ENCODE results near the gene NECAB3. TPM values are rescaled to one million over a fixed set of nuclear protein-coding genes. Genes with fewer than 3 reads are reported as not detected.

Gene NECAB3
- polyA plus RNA-seq, 5 donors: 19.3 to 39.3 (median 29.5) TPM

DNA sequence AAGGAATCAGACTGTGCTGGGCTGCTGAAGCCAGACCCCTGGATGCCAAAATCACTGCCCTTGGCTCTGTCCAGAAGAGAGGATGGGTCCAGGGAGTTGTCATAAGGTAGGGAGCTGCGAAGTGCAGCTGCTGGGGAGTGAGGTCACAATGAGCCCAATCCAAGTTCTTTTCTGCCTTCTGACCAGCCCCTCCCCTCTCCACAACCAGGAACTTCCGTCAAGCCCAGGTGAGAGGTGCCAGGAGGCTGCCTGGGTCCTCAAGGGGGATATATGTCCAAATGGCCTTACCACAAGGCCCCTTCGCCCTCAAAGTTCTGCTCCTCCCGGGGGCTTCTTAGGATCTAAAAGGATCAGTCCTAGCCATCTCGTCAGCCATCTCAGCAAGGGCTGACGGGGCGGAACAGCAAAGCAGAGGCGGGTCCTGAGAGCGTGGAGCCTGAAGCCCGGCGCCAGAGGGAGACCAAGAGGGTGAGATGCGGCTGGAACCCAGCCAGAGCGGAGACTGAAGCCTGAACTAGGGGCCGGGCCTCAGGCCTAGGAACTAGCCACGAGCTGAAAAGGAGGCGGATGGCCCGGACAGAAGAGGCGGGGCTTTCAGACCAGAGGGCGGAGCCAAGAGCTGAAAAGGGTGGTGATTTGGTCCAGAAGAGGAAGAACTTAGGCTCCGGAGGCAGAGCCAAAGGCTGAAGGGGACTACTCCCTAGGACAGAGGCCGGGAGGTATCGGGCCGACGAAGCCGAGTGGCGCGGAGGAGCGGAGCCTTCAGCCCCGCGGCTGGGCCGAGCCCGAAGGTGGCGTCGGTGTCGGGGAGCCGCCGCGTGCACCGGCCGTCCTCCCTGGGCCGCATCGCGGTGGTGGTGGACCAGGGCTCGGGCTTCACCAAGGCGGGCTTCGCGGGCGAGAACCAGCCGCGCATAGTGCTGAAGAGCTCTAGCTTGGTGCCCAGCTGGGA is 7.7 kb downstream of the NECAB3 start, which contains the start of gene ACTL10:
Gene ACTL10 (plus strand): TSS at position 651 of the 952 bp plus-strand sequence. CDS start 555 bp downstream, outside the sequence.
- DNase-seq: peak; percentile 92 to 96

DNA sequence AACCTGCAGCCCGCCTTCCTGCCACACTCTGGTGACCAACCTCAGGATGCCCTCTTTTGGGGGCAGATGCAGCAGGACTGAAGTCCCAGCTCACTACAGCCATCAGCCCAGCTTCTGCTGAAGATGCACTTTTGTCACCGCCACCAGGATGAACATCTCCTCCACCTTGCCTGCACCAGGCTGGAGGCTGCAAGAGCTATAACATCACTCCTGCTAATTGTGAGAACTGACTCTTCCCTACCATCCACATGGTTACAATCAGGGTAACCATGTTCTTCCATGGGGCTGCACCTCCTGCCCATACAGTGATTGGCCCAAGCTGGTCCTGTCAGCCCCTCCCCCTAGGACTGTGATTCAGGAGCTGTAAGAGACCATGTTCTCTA is 9.5 kb downstream of the NECAB3 start:
- no peak for DNase-seq

DNA sequence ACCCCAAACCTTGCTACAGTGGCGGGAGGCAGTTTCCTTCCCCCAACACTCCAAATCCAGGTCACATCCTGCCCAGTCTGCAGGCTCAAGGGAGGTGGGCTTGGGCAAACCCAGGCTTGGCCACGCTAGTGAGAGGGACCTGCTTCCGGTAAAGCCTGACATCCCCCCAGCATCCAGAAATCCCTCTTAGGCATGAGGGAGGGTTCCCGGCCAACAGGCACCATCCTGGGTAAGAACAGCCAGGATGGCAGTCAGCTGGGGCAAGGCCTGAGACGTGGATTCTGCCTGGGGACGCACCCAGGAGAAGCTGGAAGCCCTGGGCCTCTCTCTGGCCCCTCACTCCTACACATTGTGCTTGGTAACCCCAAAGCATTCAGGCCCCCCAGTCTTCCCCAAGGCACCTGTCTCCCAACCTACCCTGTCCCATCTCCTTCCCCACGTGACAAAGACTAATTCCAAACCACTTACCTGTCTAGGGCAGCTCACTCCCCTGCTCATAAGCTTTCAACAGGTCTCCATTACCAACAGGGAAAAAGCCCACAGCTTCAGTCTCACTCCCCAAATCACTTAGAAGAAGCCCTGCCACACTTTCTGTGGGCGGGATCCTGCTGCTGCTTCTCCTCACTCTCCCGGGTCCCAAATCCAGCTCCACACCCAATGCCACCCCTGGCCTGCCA is 10.0 kb downstream of the NECAB3 start:
- DNase-seq: no peak

DNA sequence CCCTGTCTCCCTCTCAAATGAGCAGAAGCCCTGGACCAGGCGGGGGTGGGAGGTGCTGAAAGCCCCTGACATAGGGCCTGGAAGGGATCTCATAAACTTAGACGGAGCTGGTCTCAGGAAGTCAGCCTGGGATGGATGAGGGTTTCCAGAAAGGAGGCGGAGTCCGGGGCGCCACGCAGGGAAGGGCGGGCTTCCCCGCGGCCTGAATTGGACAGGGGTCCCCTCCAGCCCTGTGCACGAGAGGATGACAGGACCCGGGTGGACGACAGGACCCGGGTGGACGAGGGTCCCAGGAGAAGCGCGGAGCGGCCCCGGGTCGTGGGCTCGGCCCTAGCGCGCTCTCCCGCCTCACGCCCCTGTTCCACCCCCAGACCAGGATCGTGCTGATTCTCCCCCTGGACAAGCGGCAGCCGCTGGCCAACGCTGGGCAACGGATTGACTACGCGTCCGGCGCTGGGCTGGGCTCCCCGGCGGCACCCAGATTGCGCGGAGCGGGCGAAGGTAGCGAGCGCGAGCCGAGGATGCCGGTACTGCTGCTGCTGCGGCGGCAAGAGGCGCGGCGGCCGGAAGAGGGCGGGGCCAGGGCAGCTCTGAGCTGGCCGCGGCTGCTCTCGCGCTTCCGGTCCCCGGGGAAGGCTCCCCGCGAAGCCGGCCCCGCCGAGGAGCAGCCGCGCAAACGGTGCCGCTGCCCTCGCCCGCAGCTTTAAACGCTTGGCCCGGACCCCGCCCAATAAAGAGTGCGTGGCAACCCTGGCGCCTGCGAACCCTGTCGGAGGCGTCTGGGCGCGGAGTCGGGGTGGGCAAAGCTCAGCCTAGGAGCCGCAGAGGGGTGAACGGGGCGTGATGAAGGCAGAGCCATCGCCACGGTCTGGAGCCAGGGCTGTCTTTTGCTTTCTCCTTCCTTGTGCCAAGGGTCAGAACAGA is 10.8 kb downstream of the NECAB3 start:
- DNase-seq: peak; percentile 72 to 74

DNA sequence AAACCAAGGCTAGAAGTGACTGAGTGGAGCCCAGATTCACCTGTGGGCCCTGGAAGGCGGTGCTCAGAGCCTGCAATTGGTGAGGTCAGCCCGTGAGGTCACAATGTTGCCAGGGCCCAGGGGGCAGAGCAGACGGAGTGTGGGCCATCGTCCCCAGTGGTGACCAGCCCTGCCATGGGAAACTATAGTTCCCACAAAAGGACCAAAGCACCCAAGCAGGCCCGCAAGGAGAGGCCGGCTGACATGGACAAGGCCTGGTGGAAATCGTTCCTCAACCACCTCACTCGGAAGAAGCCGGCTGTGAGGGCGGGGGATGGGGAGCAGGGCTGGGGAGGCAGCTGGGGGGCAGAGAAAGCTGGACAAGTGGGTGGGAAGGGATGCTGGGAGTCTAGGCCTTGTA is 12.1 kb downstream of the NECAB3 start, which contains the start of gene C20orf144:
Gene C20orf144 (plus strand): TSS at position 156 of the 400 bp plus-strand sequence. CDS start 19 bp downstream, at position 175.
- no peak for DNase-seq

DNA sequence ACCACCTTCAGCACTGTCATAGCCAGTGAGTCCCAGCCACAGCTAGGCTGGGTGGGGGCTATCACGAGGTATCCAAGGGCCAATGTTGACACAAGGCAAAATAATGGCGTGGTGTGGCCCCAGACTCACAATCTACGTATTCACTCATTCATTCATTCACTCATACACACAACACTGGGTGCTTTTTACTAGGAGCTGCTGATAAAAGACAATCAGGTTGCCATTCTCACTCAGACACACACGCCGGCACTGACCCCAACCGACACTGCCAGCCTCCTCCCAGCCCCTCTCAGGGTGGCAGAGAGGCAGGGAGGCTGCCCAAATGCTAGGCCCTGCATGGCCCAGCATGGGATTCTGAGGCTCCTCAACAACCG is 13.6 kb downstream of the NECAB3 start:
- no peak for DNase-seq

DNA sequence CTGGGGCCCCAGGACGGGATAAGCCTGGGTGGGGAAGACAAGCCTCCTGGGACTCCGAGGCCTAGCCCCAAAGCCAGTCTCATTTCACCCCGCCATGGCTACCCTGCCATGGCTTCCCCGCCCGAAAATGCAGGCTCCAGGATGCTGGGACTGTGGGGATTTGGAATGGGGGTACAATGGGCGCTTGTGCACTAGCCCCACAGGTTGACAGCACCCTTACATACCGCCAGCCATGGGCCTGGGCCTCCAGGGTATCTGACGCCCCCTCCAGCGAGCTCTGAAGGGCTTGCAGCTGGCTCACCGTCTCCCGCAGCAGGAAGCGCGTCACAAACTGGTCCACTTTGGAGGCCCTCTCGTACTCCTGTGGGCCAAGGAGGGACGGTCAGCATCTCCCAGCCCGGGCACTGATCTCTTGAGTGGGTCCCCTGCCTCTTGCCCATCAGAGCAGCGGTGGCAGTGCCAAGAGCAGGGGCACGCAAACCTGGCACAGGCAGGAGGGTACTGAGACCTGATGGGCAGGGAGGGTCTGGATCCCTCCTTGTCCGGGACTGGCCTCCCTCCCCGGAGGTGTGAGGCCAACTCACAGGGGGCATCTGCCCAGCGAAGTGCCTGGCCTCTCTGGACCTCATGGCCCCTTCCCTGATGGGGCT is 14.1 kb downstream of the NECAB3 start:
- DNase-seq: no peak

DNA sequence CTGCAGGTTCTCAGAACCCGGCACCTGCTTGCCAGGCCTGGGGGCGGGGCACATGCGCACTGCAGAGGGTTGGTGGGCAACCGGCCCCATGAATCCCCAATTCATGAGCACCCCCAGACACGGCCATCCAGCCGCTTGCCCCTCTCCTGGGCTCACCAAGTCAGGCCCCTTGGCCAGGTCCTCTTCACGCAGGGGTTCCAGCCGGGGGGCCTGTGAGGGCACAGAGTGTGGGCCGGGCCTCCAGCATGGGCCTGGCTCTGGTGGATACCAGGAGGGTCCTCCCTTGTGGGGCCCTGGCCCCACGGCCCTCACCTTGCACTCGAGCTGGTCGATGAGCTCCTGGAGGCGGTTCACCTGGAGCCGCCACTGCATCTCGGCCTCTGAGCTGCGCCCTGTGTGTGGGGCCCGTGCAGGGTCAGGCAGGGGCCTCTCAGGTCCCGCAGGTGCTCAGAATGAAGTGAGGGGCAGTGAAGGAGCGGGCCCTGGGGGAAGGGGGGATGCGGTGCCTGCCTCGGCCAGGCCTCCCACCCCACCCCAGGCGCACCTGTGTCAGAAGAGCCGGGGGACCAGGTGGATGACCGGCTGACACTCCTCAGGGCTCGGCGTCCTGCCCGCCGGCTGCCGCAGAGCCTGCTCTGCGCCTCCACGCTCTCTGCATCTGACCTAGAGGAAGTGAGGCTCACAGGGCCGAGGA is 14.7 kb downstream of the NECAB3 start:
- DNase-seq: no peak

DNA sequence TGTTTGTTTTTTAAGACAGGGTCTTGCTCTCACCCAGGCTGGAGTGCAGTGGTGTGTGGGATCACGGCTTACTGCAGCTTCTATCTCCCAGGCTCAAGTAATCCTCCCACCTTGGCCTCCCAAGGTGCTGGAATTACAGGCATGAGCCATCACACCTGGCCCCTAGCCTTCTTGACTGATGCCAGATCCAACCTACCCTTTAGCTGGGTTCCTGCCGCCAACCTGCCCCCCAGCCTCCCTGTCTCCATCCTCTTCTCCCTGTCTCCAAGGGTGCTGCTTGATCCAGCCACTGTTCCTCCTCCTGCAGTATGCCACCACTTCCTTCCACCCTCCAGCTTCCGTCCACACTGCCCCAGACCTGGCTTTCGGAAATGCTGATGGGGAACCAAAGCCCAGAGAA is 15.3 kb downstream of the NECAB3 start:
- no peak for DNase-seq

DNA sequence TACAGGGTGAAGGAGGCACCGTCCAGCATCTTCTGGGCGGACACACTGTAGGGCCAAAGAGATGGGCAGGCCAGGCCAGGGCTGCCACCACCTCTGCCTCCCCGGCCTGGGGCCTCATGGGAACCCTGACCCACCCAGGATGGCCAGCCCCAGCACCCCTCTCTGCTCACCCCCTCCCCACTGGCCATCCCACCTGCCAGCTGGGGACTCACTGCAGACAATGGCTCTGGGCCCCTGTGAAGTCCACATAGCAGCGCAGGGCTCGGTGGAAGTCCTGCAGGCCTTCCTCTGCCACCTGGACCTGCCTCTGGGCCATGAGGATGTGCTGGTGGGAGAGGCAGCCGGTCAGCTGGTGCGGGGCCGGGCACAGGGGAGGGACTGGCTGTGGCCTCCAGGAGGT is 15.7 kb downstream of the NECAB3 start:
- no peak for DNase-seq

DNA sequence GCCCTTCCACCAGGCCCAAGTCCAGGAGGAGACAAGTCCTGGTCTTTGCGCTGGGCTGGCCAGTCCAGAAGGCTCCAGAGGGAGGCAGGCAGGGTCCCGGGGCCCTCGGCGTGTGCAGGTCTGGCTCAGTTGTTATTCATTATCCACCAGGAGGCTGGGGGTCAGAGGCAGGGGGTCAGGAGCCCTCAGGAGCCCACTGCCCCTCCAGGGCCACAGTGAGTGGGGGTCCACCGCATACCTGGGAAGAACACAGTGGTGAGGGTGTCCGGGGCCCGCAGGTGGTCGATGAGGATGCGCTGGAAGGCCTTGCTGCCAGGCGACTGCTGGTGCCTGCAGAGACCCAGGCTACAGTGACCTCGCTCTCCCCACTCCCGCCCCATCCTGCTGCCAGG is 16.5 kb downstream of the NECAB3 start:
- DNase-seq: no peak

DNA sequence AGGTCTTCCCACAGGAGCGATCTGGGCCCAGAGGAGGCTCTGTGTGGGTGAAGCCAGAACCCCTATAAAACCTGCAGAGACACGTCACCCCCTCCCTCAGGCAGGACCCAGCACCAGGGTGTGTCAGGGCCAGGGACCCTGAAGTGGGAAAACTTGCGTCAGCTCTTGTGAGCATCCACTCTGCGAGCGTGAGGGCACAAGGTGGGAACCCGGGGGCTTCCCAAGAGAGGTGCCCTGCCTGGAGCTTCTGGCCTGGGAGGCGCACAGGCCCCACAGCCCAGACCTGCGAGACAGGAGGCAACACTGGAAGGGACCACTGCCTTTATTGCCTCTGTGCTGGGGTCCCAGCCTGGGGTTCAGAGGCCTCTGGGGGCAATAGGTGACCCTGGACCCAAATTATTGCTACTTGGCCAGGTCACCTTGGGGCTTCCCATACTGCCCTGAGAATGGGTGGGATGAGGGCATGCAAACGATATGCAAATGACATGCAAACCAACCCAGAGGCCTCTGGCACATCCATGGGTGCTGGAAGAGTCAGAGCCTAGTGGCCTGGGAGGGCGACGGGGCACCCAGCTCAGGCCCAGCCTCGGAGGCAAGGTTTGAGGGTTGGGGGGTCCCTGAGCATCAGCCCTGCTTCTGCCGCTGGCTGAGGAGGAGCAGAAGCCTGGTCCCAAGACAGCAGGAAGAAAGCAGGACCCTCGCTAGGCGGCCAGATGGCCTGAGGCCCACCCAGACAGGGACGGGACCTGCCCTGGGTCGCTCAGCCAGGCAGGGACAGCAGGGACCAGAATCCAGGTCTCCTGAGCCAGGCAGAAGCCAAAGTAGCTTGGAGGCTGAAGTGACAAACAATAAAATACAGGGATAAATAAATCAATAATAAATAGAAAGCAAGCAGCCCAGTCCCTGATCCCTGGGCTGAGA is 17.2 kb downstream of the NECAB3 start:
- DNase-seq: no peak

DNA sequence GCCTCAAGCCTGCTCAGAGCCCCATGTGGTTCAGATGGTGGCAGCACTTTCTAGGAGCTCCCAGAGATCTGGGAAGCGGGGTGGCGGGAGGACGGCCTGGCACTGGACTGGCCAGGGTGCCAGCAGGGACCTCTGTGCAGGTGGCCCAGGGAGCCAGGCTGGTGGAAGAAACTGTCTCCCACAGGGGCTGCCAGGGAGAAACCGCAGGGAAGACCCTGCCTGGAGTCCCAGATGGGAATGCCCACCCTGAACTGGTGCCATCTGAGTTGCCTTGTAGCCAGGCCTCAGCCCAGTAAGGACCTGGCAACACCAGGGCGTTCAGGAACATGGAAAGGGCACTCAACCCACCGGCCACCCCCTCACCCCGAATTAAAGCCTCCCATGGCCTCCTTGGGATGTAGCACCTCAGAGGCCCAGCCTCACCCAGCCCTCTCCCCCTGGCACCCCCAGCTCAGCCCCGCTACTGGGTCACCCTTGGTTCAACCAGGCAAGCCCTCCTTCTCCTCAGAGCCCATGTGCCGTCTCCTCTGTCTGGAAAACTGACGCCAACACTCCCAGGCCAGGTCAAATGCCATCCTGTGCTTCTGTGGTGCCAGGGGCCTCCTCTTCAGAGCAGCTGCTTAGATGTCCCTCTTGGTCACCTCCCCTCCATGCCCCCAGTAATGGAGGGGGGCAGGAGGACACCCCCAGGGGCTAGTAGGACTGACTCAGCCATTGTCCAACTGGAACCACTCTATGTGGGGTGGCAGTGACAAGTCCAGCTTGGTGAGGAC is 18.0 kb downstream of the NECAB3 start:
- DNase-seq: no peak

DNA sequence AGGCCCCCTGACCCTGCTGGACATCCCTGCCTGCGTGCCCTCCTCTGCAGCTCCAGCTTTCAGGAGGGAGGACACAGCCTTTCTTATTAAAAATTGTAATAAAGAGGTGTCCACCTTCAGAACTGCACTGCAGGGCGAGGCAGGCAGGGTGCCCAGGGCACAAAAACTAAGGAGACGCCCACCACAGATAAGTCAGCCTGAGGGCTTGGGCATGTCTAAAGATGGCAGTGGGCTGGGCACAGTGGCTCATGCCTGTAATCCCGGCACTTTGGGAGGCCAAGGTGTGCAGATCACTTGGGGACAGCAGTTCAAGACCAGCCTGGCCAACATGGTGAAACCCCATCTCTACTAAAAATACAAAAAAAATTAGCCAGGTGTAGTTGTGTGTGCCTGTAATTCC is 19.1 kb downstream of the NECAB3 start:
- DNase-seq: no peak

DNA sequence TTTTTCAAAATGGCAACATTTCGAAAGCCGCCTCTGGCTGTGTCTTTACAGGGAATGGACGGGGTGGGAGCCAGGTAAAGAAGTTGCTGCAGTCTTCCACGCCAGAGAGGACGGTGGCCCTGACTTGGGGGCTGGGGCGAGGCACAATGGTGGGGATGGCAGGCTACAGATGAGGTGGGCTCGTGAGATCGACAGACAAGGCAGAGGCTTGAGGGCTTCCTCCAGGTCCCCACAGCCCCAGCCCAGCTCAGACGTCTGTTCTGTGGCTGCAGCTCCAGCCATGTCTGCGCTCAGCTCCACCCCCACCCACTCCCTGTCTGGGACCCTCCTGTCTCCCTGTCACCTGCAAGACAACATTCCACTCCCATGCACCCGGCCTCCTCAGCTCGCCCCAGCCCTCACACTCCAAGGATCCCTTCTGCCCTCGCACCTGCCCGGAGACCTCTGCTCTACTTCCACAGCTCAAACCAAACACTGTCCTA is 19.5 kb downstream of the NECAB3 start:
- no peak for DNase-seq

DNA sequence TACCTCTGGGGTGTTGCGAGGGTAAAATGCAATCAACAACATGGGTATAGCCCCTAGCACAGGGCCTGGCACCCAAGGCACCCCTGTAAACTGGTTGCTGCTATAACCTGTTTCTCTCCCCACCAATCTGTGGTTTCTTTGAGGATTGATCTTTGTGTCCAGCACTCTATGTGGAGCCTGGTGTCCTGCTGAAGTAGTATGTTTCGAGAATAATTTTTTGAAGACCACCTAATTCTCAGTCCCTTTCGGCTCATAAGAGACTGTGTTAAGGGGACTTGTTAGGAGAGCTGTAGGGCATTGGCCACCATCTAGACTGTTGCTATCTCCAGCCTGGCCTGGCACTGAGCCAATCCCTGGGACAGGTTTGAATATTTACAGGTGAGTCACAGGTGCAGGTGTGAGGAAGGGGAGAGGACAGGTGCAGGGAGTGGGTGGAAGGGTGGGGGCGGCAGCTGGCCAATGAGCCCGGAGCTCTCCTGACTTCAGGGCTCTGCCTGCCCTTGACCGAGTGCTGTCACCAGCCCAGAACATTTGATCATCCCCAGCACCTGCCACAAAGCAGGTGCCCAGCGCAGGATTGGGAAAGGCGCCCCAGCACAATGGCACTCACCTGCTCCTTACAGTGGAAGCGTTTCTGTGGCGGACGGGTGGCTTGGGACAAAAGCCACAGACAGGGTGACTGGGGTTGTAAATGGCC is 20.2 kb downstream of the NECAB3 start:
- DNase-seq: no peak

DNA sequence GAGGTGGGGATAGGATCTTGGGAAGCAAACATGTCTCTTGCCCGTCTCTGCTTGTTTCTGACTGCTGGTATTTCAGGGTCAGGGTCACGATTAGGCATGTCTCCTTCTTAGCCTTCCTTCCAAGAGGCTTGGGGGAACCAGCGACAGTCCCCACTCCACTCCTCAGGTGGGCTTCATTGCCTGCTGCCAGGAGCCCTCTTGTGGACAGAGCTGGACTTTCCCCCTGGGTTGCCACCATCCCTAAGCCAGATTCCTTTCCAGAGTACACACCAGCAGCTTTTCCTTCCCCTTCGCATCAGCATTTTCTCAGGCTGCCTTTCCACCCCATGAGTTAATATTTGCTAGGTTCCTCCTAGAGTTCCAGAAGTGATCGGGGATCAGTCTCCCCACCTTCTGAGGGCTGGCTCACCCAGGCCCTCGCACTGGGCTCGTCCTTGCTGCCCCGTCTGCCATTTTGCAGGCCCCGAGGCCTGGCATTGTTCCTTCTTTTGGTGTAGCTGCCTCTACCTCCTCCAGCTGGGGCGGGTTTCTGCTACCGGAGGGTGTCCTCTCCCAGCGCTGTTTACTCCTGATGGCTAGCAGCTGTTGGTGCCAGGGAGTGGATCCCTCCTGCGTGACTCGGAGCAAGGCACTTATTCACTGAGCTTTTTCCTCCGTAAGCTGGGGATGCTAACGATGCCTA is 20.9 kb downstream of the NECAB3 start:
- peak in 1 of 2 donors; percentile 66 for DNase-seq

Measured in right lung (tissue), 5 donors.